HL-60 (cell line): ENCODE results near the gene SSC5D.

Source experiments
- DNase-seq, 2 experiments: peaks; one replicate each; pipeline ENCODE4 v3.0.0-alpha.2; 2010 to 2020; ENCODE audit warnings: low read depth in 1 of 2, low spot score in 1 of 2
- H3K27ac ChIP-seq: fragments of 250-450 bp; sonication (Bioruptor Pico); replicated peaks from 2 replicates; pipeline ENCODE4 v1.5.1; 2020; ENCODE audit warnings: mild to moderate bottlenecking, moderate library complexity
- H3K27me3 ChIP-seq: fragments of 250-450 bp; sonication (Bioruptor Pico); 2 replicates; pipeline ENCODE4 v1.5.1; 2021; ENCODE audit warnings: mild to moderate bottlenecking, moderate library complexity; ENCODE audit not compliant: insufficient read depth, poor library complexity, severe bottlenecking
- H3K4me3 ChIP-seq: replicated peaks from 2 replicates; pipeline ENCODE4 v1.5.1; 2011; ENCODE audit warnings: mild to moderate bottlenecking, control low read depth, low read length; ENCODE audit not compliant: insufficient read depth
- CTCF ChIP-seq: IDR thresholded peaks from one replicate; pipeline ENCODE4 v1.5.1; 2011; ENCODE audit warnings: low read length, control low read depth, inconsistent platforms; ENCODE audit not compliant: insufficient read depth
- GABPA ChIP-seq: IDR thresholded peaks from 2 replicates; pipeline ENCODE4 v1.6.1; 2012; ENCODE audit warnings: low read depth
- POLR2AphosphoS5 ChIP-seq: IDR thresholded peaks from 2 replicates; pipeline ENCODE4 v1.6.1; 2012; ENCODE audit warnings: low read depth
- SPI1 ChIP-seq: IDR thresholded peaks from 2 replicates; pipeline ENCODE4 v1.6.1; 2012; ENCODE audit warnings: low read depth, mild to moderate bottlenecking, borderline replicate concordance
- TF ChIP-seq, protein P1 (sequence below): IDR thresholded peaks from 2 replicates; pipeline ENCODE4 v1.6.1; 2012; ENCODE audit warnings: low read depth; ENCODE audit not compliant: insufficient replicate concordance

Gene SSC5D

GRCh38 chr19:55563261-55563690, 75.0 kb downstream of the SSC5D start:
- H3K27me3 ChIP-seq = no peaks in the 10 kb centered on the region
- no peak overlapping the region for H3K27ac ChIP-seq
- TF ChIP-seq GABPA = no peak
- no peak for TF ChIP-seq CTCF
- TF ChIP-seq, protein P1, sequence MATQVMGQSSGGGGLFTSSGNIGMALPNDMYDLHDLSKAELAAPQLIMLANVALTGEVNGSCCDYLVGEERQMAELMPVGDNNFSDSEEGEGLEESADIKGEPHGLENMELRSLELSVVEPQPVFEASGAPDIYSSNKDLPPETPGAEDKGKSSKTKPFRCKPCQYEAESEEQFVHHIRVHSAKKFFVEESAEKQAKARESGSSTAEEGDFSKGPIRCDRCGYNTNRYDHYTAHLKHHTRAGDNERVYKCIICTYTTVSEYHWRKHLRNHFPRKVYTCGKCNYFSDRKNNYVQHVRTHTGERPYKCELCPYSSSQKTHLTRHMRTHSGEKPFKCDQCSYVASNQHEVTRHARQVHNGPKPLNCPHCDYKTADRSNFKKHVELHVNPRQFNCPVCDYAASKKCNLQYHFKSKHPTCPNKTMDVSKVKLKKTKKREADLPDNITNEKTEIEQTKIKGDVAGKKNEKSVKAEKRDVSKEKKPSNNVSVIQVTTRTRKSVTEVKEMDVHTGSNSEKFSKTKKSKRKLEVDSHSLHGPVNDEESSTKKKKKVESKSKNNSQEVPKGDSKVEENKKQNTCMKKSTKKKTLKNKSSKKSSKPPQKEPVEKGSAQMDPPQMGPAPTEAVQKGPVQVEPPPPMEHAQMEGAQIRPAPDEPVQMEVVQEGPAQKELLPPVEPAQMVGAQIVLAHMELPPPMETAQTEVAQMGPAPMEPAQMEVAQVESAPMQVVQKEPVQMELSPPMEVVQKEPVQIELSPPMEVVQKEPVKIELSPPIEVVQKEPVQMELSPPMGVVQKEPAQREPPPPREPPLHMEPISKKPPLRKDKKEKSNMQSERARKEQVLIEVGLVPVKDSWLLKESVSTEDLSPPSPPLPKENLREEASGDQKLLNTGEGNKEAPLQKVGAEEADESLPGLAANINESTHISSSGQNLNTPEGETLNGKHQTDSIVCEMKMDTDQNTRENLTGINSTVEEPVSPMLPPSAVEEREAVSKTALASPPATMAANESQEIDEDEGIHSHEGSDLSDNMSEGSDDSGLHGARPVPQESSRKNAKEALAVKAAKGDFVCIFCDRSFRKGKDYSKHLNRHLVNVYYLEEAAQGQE = no peak
- no peak for TF ChIP-seq POLR2AphosphoS5
- no peak for TF ChIP-seq SPI1
- no peak overlapping the region for H3K4me3 ChIP-seq
- no peak for DNase-seq

DNA sequence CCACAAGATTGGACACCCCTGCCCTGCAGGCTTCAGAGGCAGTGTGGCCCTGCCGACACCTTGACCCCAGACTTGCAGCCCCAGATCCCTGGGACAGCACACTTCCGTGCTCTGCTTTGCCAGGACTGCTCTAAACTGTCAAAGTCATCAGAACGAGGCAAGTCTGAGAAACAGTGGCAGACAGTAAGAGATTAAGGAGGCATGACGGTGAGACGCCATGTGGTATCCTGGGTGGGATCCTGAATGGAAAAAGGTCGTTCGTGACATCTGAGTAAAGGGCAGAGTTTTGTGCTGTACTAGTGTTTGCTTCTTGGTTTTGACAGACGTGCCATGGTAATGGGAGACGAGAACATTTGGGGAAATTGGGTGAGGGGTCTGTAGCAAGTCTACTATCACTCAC, 78.6 kb downstream of the SSC5D start:
- Histone ChIP-seq H3K27ac (no peak overlapping the region), H3K4me3 (no peak overlapping the region), H3K27me3 (no peaks in the 10 kb centered on the region)
- TF ChIP-seq CTCF (no peak), GABPA (no peak), SPI1 (no peak), POLR2AphosphoS5 (no peak)
- TF ChIP-seq, protein P1 = no peak
- no peak for DNase-seq

DNA sequence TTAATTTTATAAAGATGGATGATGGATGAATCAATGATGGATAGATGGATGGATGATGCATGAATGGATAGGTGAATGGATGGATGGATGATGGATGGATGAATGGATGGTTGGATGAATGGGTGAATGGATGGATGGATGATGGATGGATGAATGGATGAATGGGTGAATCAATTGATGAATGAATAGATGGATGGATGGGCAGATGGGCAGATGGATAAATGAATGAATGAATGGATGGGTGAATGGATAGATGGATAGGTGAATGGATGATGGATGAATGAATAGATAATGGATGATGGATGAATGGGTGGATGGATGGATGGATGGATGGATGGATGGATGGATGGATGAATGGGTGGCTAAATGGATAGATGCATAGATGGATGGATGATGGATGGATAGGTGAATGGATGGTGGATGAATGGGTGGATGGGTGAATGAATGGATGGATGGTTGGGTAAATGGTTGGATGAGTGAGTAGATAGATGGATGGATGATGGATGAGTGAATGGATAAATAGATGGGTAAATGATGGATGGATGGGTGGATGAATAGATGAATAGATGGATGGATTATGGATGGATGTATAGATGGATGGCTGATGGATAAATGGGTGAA, 79.6 kb downstream of the SSC5D start:
- Histone ChIP-seq H3K4me3 (no peak overlapping the region), H3K27ac (no peak overlapping the region), H3K27me3 (no peaks in the 10 kb centered on the region)
- TF ChIP-seq CTCF = no peak
- no peak for DNase-seq
